Peyer's patch (tissue), 4 donors: ENCODE data around the gene CDH26. TPM values are rescaled to one million over a fixed set of nuclear protein-coding genes. Genes with fewer than 3 reads are reported as not detected.

Experiments used
- DNase-seq, 3 donors: peaks; one replicate each; pipeline ENCODE4 v3.0.0-alpha.2; 2017 to 2019
- H3K27ac ChIP-seq, 4 donors: fragments of 200-600 bp; sonication (generic); one replicate each; pipeline ENCODE4 v1.5.1; 2016 to 2019
- H3K27me3 ChIP-seq, 2 donors: fragments of 200-600 bp; sonication (generic); one replicate each; pipeline ENCODE4 v1.5.1; 2019
- H3K36me3 ChIP-seq, 3 donors: fragments of 200-600 bp; sonication (generic); one replicate each; pipeline ENCODE4 v1.5.1; 2016 to 2019
- H3K4me1 ChIP-seq, 4 donors: fragments of 200-600 bp; sonication (generic); one replicate each; pipeline ENCODE4 v1.5.1; 2016 to 2019
- H3K4me3 ChIP-seq, 4 donors: fragments of 200-600 bp; sonication (generic); 1 replicate in 3 of 4; 2 replicates in 1 of 4; pipeline ENCODE4 v1.5.1; 2016 to 2019; ENCODE audit warnings: mild to moderate bottlenecking in 1 of 4
- H3K9me3 ChIP-seq, 4 donors: fragments of 200-600 bp; sonication (generic); one replicate each; pipeline ENCODE4 v1.5.1; 2016 to 2019; ENCODE audit warnings: mild to moderate bottlenecking in 1 of 4
- POLR2A ChIP-seq, 2 donors: fragments of 450-650 bp; IDR thresholded peaks; one replicate each; pipeline ENCODE4 v1.5.1; 2017; ENCODE audit warnings: antibody characterized with exemption in 2 of 2, mild to moderate bottlenecking in 2 of 2, moderate library complexity in 2 of 2
- total RNA-seq, 4 donors: library from RNA; depleted of rRNA; stranded (reverse); fragments of >200 nt; gene quantifications; one replicate each; pipeline ENCODE4 v1.1.0, GENCODE V29; 2016
- TF ChIP-seq, protein P1 (sequence below), 6 experiments: fragments of 450-650 bp in 4 of 6; fragments of 200-600 bp in 2 of 6; sonication (generic) in 1 of 6; IDR thresholded peaks; one replicate each; pipeline ENCODE4 v1.5.1; 2017 to 2019; ENCODE audit warnings: antibody characterized with exemption in 6 of 6, mild to moderate bottlenecking in 3 of 6, moderate library complexity in 1 of 6

Gene CDH26
- total RNA-seq, 4 donors from 2014 or later, result 0.88 to 9.8 (median 2.1) TPM

DNA sequence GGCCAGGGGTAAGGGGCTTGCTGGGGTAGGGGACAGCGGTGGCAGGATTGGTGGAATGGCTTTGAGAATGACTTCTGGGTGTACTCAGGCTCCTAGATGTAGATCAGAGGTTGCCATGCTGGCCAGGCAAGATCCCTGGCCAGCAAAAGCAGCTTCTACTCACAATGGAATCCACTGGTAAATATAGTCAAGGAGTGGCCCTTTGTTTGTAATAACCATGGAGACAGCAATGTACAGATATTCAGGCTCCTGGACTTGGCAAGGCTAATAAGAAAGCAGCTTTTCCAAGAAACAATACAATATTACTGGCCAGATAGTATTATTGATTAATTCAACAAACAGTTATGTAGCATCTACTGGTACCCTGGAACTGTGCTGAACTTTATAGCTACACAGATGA, 37.9 kb downstream of the CDH26 start:
- no peaks in the 10 kb centered on the region for H3K36me3 ChIP-seq
- DNase-seq, result no peak
- no peak for TF ChIP-seq POLR2A (IDR thresholded peaks at IDR 0.05)
- TF ChIP-seq, protein P1, sequence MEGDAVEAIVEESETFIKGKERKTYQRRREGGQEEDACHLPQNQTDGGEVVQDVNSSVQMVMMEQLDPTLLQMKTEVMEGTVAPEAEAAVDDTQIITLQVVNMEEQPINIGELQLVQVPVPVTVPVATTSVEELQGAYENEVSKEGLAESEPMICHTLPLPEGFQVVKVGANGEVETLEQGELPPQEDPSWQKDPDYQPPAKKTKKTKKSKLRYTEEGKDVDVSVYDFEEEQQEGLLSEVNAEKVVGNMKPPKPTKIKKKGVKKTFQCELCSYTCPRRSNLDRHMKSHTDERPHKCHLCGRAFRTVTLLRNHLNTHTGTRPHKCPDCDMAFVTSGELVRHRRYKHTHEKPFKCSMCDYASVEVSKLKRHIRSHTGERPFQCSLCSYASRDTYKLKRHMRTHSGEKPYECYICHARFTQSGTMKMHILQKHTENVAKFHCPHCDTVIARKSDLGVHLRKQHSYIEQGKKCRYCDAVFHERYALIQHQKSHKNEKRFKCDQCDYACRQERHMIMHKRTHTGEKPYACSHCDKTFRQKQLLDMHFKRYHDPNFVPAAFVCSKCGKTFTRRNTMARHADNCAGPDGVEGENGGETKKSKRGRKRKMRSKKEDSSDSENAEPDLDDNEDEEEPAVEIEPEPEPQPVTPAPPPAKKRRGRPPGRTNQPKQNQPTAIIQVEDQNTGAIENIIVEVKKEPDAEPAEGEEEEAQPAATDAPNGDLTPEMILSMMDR (IDR thresholded peaks at IDR 0.05), result no peak

DNA sequence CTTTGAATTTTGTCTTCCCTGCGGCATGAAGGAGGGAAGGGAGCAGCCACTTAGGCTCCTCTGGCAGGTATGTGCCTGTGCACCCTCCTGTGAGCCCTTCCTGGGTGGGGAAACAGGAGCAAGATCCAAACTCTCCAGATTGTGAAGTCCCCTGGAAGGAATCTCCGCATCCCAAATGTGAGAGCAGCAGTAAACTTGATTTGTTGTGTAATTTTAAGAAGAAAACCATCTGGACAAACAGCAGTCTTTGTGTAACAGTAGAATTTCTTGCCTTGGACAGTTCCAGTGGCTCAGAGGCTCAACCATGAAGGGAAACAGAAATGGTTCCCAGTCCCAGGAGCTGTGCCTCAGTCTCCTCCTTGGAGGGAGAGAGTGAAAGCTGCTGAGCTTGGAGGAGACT, 39.7 kb downstream of the CDH26 start:
- TF ChIP-seq, protein P1 (IDR thresholded peaks at IDR 0.05), result no peak
- no peak for TF ChIP-seq POLR2A (IDR thresholded peaks at IDR 0.05)
- no peaks in the 10 kb centered on the region for H3K4me1 ChIP-seq

More for the DNA sequence above, 37.9 kb downstream of the CDH26 start:
- no peak overlapping the region for H3K4me3 ChIP-seq
- no peak overlapping the region for H3K27ac ChIP-seq
- no peaks in the 10 kb centered on the region for H3K27me3 ChIP-seq
- H3K4me1 ChIP-seq, result no peaks in the 10 kb centered on the region
- no peaks in the 10 kb centered on the region for H3K9me3 ChIP-seq

DNA sequence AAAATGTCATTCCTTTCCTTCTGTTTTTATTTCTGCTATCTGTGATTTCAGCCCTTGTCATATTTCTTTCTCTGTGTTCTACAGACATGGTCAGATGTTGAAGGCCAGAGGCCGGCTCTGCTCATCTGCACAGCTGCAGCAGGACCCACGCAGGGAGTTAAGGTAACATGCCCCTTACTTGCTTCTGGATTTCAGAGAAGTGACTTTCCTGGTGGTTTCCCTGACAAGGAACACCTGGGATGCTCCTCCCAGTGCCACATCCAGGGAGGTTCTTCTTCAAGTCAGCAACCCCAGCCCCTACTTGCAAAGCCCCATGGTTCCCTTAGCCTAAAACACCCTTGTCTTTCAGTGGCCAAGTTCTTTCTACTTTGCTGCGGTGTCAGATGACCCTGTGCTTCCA, 41.3 kb downstream of the CDH26 start:
- Histone ChIP-seq H3K4me3 (no peak overlapping the region), H3K27me3 (no peaks in the 10 kb centered on the region), H3K36me3 (no peaks in the 10 kb centered on the region), H3K9me3 (no peaks in the 10 kb centered on the region), H3K4me1 (no peaks in the 10 kb centered on the region), H3K27ac (no peak overlapping the region)
- no peak for TF ChIP-seq POLR2A (IDR thresholded peaks at IDR 0.05)
- TF ChIP-seq, protein P1 (IDR thresholded peaks at IDR 0.05), result no peak
- no peak for DNase-seq

More for the DNA sequence above, 39.7 kb downstream of the CDH26 start:
- no peak overlapping the region for H3K4me3 ChIP-seq
- no peaks in the 10 kb centered on the region for H3K27me3 ChIP-seq
- DNase-seq, result no peak
- no peaks in the 10 kb centered on the region for H3K36me3 ChIP-seq
- H3K9me3 ChIP-seq, result no peaks in the 10 kb centered on the region
- no peak overlapping the region for H3K27ac ChIP-seq

DNA sequence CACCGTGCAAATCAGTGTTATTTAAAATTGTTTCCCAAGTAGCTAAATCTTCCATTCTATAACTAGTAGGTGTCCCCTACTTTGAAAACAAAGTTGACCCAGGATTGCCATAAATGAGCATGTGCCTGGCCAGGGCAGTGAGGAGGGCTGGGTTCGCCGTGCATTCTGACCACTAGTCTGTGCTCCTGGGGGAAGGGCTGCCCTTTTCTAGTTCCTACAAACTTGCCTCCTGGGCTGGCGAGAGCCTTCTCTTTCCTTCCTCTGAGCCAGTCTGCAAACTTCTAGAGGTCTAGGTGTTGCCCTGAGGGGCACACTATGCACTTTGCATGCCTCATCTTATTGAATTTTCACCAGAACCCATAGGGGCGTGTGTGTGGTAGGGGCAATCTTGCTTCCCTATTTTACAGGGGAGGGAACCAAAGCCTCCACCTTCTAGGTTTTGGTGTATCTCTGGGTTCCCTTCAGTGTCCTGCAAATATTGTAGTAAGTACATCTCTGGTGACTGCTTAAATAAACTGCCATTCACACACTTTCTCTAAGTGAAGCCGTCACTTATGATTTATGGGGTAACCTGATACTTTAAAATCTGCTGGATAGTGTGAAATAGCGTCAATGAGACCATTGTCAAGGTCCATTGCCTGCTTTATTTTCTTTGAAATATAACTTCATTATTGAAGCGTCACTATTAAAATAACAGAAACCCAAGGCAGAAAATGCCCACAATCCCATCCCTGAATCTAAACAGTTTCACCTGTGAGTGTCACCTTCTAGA, 42.2 kb downstream of the CDH26 start:
- Histone ChIP-seq H3K9me3 (no peaks in the 10 kb centered on the region), H3K27ac (no peak overlapping the region), H3K27me3 (no peaks in the 10 kb centered on the region), H3K36me3 (no peaks in the 10 kb centered on the region), H3K4me3 (no peak overlapping the region), H3K4me1 (no peaks in the 10 kb centered on the region)
- TF ChIP-seq, protein P1 (IDR thresholded peaks at IDR 0.05), result no peak
- no peak for TF ChIP-seq POLR2A (IDR thresholded peaks at IDR 0.05)
- no peak for DNase-seq

DNA sequence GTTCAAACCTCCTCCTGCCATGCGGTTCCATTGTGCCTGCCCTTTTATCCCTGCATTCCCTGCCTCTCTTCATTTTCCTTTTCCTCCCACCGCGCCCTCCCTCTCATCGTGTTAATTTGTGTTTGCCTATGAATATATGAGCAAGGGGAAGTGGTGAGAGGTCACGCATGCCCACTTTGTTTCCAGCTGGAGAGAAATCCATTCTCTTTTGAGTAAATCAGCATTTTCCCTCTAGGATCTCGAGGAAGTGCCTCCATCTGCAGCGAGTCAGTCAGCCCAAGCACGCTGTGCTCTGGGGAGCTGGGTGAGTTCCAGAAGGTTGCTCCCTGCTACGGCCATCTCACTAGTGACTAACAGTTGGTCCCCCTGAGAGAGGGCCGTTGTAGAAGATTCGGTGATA, 42.9 kb downstream of the CDH26 start:
- no peaks in the 10 kb centered on the region for H3K27me3 ChIP-seq
- no peak overlapping the region for H3K27ac ChIP-seq
- H3K36me3 ChIP-seq, result no peaks in the 10 kb centered on the region
- H3K9me3 ChIP-seq, result no peaks in the 10 kb centered on the region
- no peak for DNase-seq
- TF ChIP-seq POLR2A (IDR thresholded peaks at IDR 0.05), result no peak
- TF ChIP-seq, protein P1 (IDR thresholded peaks at IDR 0.05), result no peak
- H3K4me3 ChIP-seq, result no peak overlapping the region
- no peaks in the 10 kb centered on the region for H3K4me1 ChIP-seq
